GM10266 (cell line): Measurements from ENCODE around the gene ASL.

Source experiments
- DNase-seq: peaks from one replicate; pipeline ENCODE4 v3.0.0; 2012; ENCODE audit errors: extremely low spot score
- CTCF ChIP-seq: IDR thresholded peaks from 2 replicates; pipeline ENCODE4 v1.5.1; 2012; ENCODE audit warnings: mild to moderate bottlenecking, low read depth; ENCODE audit not compliant: control insufficient read depth, insufficient read depth; ENCODE audit errors: missing control alignments

Gene ASL

GRCh38 chr7:66140924-66141323 lies 65.3 kb downstream of the ASL start:
- no peak for DNase-seq
- no peak for TF ChIP-seq CTCF

- no peak for DNase-seq
- no peak for TF ChIP-seq CTCF
These were observed 66.7 kb downstream of the ASL start for GRCh38 chr7:66142334-66142733.

- TF ChIP-seq CTCF = no peak
- DNase-seq = no peak
These were observed 67.4 kb downstream of the ASL start for GRCh38 chr7:66142996-66143395.
